ENCODE results near the gene PRL.

PRL gene

GRCh38 chr6:22296936-22297335 lies at the start of gene PRL:
Gene PRL (minus strand): TSS chr6:22297036. CDS start chr6:22296982, 54 bp downstream.
- no peak for DNase-seq

- no peak for DNase-seq
Observed at GRCh38 chr6:22343864-22344263, 47.0 kb upstream of the PRL start.

- DNase-seq, result no peak
Observed at GRCh38 chr6:22334778-22335177, 37.9 kb upstream of the PRL start.

GRCh38 chr6:22333802-22334201 lies 37.0 kb upstream of the PRL start:
- no peak for DNase-seq

- DNase-seq, result no peak
Observed at GRCh38 chr6:22332711-22333110, 35.9 kb upstream of the PRL start.

GRCh38 chr6:22332216-22332615 lies 35.4 kb upstream of the PRL start:
- DNase-seq, result no peak

GRCh38 chr6:22330941-22331340 lies 34.1 kb upstream of the PRL start:
- DNase-seq, result no peak

GRCh38 chr6:22328474-22328873 lies 31.6 kb upstream of the PRL start:
- DNase-seq, result no peak

GRCh38 chr6:22327881-22328280 lies 31.0 kb upstream of the PRL start:
- DNase-seq, result no peak

GRCh38 chr6:22326500-22326899 lies 29.7 kb upstream of the PRL start:
- DNase-seq, result no peak

- no peak for DNase-seq
Observed at GRCh38 chr6:22325481-22325880, 28.6 kb upstream of the PRL start.

GRCh38 chr6:22323848-22324247 lies 27.0 kb upstream of the PRL start:
- DNase-seq, result no peak

- no peak for DNase-seq
Observed at GRCh38 chr6:22322103-22323030, 25.5 kb upstream of the PRL start.

- no peak for DNase-seq
Observed at GRCh38 chr6:22320750-22321149, 23.9 kb upstream of the PRL start.

GRCh38 chr6:22318404-22318803 lies 21.6 kb upstream of the PRL start:
- no peak for DNase-seq

GRCh38 chr6:22313796-22314195 lies 17.0 kb upstream of the PRL start:
- no peak for DNase-seq

GRCh38 chr6:22308939-22309338 lies 12.1 kb upstream of the PRL start:
- no peak for DNase-seq

GRCh38 chr6:22306741-22307466 lies 10.1 kb upstream of the PRL start:
- DNase-seq, result no peak

- DNase-seq, result no peak
Observed at GRCh38 chr6:22302838-22303237, 6.0 kb upstream of the PRL start.

GRCh38 chr6:22300273-22300998 lies 3.6 kb upstream of the PRL start:
- DNase-seq, result no peak

GRCh38 chr6:22298475-22298890 lies 1.6 kb upstream of the PRL start:
- no peak for DNase-seq

GRCh38 chr6:22296067-22296466 lies 769 bp downstream of the PRL start:
- DNase-seq, result no peak

GRCh38 chr6:22295145-22295544 lies 1.7 kb downstream of the PRL start:
- no peak for DNase-seq

Measured in stimulated activated CD4-positive, alpha-beta T cell treated with anti-CD3 and anti-CD28 coated beads, Interleukin-4, amount 100 ng/mL, for 1 hour (primary cell).